Neural crest cell (in vitro differentiated cells): Measurements from ENCODE around the gene OSBPL1A. TPM values are rescaled to one million over a fixed set of nuclear protein-coding genes. Genes with fewer than 3 reads are reported as not detected.

Experiments used
- DNase-seq: peaks from one replicate; pipeline ENCODE4 v3.0.0; 2021; ENCODE audit warnings: low read depth, mixed read lengths, low spot score
- H3K27ac Mint-ChIP-seq: one replicate; pipeline ENCODE4 v1.8.0; 2021; ENCODE audit warnings: mild to moderate bottlenecking, mixed read lengths; ENCODE audit not compliant: unreplicated experiment
- H3K27me3 Mint-ChIP-seq: 2 replicates; pipeline ENCODE4 v1.8.0; 2021; ENCODE audit warnings: low read depth, mild to moderate bottlenecking, mixed read lengths
- H3K36me3 Mint-ChIP-seq: 2 replicates; pipeline ENCODE4 v1.8.0; 2021; ENCODE audit warnings: low read depth, mild to moderate bottlenecking, mixed read lengths
- H3K4me1 Mint-ChIP-seq: 2 replicates; pipeline ENCODE4 v1.8.0; 2021; ENCODE audit warnings: mixed read lengths
- H3K4me3 Mint-ChIP-seq: one replicate; pipeline ENCODE4 v1.8.0; 2021; ENCODE audit warnings: mild to moderate bottlenecking, mixed read lengths
- H3K9me3 Mint-ChIP-seq: 2 replicates; pipeline ENCODE4 v1.8.0; 2021; ENCODE audit warnings: mixed read lengths
- total RNA-seq: library from RNA; stranded (reverse); gene quantifications from 2 replicates; pipeline ENCODE4 v1.2.1, GENCODE V29; 2021
- TF ChIP-seq, protein P1 (sequence below): fragments of 200-600 bp; sonication (generic); conservative IDR thresholded peaks from 2 replicates; pipeline ENCODE4 v1.5.0; 2021; ENCODE audit warnings: antibody characterized with exemption, mild to moderate bottlenecking

OSBPL1A gene
- total RNA-seq, 1 donor from 2014 or later = 45.8 TPM

DNA sequence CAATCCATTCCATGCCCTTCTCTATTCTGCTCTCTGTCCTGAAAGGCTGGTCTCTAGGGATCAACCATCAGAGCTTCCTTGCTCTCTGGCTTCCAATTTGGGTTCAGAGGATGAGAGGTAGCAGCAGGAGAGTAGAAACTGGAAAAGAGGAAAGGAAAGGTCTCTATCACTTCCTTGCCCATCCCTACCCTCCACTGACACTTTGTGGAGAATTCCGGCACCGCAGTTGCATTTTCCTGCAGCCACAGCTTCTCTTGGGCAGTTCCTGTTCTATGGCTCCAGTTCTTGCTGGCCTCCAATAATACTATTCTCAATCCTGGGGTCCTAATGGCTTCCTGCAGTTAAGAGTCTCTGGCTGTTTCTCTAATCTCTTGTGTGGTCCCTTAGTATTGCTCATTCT, 15.5 kb upstream of the OSBPL1A start:
- H3K9me3 Mint-ChIP-seq = no peaks in the 10 kb centered on the region
- DNase-seq = no peak
- TF ChIP-seq, protein P1, sequence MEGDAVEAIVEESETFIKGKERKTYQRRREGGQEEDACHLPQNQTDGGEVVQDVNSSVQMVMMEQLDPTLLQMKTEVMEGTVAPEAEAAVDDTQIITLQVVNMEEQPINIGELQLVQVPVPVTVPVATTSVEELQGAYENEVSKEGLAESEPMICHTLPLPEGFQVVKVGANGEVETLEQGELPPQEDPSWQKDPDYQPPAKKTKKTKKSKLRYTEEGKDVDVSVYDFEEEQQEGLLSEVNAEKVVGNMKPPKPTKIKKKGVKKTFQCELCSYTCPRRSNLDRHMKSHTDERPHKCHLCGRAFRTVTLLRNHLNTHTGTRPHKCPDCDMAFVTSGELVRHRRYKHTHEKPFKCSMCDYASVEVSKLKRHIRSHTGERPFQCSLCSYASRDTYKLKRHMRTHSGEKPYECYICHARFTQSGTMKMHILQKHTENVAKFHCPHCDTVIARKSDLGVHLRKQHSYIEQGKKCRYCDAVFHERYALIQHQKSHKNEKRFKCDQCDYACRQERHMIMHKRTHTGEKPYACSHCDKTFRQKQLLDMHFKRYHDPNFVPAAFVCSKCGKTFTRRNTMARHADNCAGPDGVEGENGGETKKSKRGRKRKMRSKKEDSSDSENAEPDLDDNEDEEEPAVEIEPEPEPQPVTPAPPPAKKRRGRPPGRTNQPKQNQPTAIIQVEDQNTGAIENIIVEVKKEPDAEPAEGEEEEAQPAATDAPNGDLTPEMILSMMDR = no peak
- H3K27ac Mint-ChIP-seq = peak overlapping the region; percentile 60
- peaks cover 14% of the 10 kb centered on the region for H3K27me3 Mint-ChIP-seq
- H3K4me3 Mint-ChIP-seq = no peak overlapping the region
- no peaks in the 10 kb centered on the region for H3K36me3 Mint-ChIP-seq
- H3K4me1 Mint-ChIP-seq = peaks cover 6% of the 10 kb centered on the region

DNA sequence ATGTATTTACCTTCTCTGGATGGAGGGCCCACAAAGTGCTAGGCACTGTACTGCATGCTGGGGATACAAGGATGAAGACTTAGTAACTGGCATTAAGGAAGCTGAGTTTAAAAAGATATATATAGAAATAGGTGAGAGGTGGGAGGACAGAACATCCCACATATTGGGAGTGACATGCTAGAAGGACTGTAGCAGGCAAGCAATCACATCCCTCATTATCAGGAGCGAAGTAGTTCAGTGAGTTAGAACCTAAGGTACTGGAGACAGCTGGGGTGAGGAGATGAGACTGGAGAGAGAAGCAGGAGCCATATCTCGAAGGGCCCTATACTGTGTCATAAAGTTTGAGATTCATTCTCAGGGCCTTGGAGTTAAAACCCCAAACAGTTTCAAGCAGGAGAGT, 10.9 kb upstream of the OSBPL1A start:
- Mint-ChIP-seq H3K4me1 (peaks cover 6% of the 10 kb centered on the region), H3K9me3 (peaks cover 3% of the 10 kb centered on the region), H3K4me3 (no peak overlapping the region), H3K27ac (no peak overlapping the region), H3K27me3 (peaks cover 22% of the 10 kb centered on the region), H3K36me3 (no peaks in the 10 kb centered on the region)
- no peak for DNase-seq
- TF ChIP-seq, protein P1 = no peak

DNA sequence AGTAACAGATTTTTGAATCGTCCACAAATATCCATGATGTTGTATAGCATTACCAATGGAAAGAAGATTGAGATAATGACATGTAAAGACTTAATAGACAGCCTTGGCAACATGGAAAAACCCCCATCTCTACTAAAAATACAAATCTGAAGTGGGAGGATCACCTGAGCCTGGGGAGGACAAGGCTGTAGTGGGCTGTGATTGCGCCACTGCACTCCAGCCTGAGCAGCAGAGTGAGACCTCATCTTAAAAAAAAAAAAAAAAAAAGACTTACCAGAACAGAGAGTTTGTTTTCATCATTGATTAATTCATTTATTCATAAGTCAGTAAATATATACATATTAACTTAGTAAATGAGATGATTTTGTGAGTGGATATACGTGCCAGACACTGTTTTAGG, 7.0 kb upstream of the OSBPL1A start:
- Mint-ChIP-seq H3K36me3 (no peaks in the 10 kb centered on the region), H3K27ac (no peak overlapping the region), H3K4me1 (no peaks in the 10 kb centered on the region), H3K4me3 (no peak overlapping the region), H3K9me3 (peaks cover 3% of the 10 kb centered on the region), H3K27me3 (peaks cover 18% of the 10 kb centered on the region)
- DNase-seq = no peak
- TF ChIP-seq, protein P1 = no peak

DNA sequence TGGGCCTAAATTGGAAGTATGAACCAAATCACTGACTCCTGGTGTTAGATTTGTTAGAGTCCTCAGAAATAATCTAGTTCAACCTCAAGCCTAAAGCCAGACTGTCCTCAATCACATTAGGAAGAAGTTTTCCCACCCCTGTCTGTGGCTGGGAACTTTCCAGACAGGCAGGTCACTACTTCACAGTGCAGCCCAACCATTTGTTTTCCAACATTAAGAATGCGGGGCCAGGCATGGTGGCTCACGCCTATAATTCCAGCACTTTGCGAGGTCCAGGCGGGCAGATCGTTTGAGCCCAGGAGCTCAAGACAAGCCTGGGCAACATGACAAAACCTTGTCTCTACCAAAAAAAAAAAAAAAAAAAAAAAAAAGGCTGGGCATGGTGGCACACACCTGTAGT, 5.5 kb upstream of the OSBPL1A start:
- no peak for DNase-seq
- no peak overlapping the region for H3K4me3 Mint-ChIP-seq
- H3K36me3 Mint-ChIP-seq = no peaks in the 10 kb centered on the region
- H3K27ac Mint-ChIP-seq = no peak overlapping the region
- H3K9me3 Mint-ChIP-seq = peaks cover 3% of the 10 kb centered on the region
- TF ChIP-seq, protein P1 = no peak
- H3K4me1 Mint-ChIP-seq = peaks cover 9% of the 10 kb centered on the region
- peaks cover 18% of the 10 kb centered on the region for H3K27me3 Mint-ChIP-seq

DNA sequence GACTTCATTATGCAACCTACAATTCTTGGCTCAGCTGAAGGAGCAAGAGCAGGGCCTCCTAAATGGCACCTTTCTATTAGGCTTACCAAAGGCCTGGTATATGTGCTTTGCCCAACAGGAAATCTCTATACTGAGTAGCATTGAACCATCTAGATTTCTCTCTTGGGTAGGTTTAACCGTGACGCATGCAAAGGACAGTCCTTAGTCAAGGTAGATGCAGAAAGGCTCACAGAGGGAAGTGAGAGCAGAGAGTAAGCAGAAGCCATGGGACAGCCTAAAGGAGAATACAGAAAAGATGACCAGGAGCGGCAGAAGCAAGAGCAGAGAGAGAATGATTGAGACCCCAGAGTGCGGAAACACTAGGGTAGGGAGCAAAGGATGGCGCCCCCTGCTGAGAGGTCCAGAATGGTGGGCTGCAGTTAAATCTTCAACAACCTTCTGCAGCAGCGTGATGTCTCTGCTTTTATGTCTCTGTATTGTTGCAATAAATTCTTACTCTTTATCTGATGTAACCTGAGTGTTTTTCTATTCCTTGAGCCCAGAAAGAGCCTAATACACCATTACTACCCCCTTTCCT, 4.7 kb upstream of the OSBPL1A start:
- Mint-ChIP-seq H3K27ac (no peak overlapping the region), H3K27me3 (peaks cover 18% of the 10 kb centered on the region), H3K9me3 (peaks cover 3% of the 10 kb centered on the region), H3K36me3 (no peaks in the 10 kb centered on the region), H3K4me3 (peak overlapping the region; percentile 72), H3K4me1 (peaks cover 12% of the 10 kb centered on the region)
- peak; percentile 20 for DNase-seq
- TF ChIP-seq, protein P1 = peak; percentile 29

DNA sequence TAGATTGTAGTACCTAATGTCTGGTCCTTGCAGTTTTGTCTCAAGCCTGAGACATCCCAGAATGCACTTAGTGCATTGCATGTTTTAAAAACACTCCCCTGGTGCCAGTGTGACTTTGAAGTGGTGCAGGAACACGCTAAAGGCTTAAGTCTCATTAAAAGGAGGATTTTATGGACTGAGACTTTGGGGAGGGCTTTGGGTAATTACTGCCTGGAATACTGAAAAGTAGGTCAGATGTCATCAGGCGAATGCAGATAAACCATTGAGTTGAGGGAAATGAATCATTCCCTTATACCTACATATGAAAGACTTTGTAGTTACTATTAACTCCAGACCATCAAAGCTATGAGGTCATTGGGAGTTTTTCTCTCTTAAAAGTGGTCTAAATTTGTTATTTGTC, 3.0 kb upstream of the OSBPL1A start:
- Mint-ChIP-seq H3K36me3 (no peaks in the 10 kb centered on the region), H3K27me3 (peaks cover 11% of the 10 kb centered on the region), H3K9me3 (peaks cover 3% of the 10 kb centered on the region), H3K4me1 (peaks cover 21% of the 10 kb centered on the region), H3K27ac (no peak overlapping the region), H3K4me3 (peak overlapping the region; percentile 22)
- TF ChIP-seq, protein P1 = no peak
- DNase-seq = no peak
